Measurements from ENCODE around the gene TAP1.

GRCh38 chr6:32889533-32889932 lies 36.0 kb upstream of the TAP1 start:
- no peak for TF ChIP-seq CTCF (conservative IDR thresholded peaks at IDR 0.05)
- no peak for TF ChIP-seq EZH2 (IDR thresholded peaks at IDR 0.05; ENCODE audit: low read depth)

Measured in PC-9 (cell line).